Measurements from ENCODE around the gene SASH1.

Gene SASH1

DNA sequence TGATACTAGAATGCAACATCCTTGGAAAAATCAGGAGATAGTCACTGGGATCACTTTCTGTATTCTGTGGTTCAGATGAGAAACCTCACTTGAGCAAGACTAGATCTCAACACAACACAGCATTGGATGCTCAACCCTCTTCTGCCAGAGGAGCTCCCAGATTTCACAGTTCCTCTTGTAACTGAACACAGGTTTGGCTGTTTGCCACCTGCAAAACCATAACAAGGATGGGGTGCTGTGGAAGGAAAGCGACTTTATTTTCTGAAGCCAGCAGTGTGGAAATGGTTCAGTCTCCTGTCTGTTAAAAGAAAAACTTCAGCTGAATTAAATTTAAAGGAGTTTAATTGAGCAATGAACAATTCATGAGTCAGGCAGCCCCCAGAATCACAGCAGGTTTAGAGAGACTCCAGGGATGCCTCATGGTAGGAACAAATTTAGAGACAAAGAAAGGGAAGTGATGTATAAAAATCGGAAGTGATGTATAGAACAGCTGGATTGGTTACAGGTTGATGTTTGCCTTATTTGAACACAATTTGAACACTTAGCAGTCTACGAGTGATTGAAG lies 254.3 kb downstream of the SASH1 start:
- TF ChIP-seq, protein P1, sequence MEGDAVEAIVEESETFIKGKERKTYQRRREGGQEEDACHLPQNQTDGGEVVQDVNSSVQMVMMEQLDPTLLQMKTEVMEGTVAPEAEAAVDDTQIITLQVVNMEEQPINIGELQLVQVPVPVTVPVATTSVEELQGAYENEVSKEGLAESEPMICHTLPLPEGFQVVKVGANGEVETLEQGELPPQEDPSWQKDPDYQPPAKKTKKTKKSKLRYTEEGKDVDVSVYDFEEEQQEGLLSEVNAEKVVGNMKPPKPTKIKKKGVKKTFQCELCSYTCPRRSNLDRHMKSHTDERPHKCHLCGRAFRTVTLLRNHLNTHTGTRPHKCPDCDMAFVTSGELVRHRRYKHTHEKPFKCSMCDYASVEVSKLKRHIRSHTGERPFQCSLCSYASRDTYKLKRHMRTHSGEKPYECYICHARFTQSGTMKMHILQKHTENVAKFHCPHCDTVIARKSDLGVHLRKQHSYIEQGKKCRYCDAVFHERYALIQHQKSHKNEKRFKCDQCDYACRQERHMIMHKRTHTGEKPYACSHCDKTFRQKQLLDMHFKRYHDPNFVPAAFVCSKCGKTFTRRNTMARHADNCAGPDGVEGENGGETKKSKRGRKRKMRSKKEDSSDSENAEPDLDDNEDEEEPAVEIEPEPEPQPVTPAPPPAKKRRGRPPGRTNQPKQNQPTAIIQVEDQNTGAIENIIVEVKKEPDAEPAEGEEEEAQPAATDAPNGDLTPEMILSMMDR (IDR thresholded peaks at IDR 0.05) = no peak
- intact Hi-C loops (cut with DNase I; ENCODE audit: low total_unique reads) = no loop called here
- Histone ChIP-seq H3K9me3 (no peaks in the 10 kb centered on the region), H3K4me3 (no peak overlapping the region), H3K27ac (no peak overlapping the region), H3K4me1 (peaks cover 0 to 6% (median 2%) of the 10 kb centered on the region in 4 donors), H3K36me3 (no peaks in the 10 kb centered on the region), H3K27me3 (no peaks in the 10 kb centered on the region)
- no peak for DNase-seq

DNA sequence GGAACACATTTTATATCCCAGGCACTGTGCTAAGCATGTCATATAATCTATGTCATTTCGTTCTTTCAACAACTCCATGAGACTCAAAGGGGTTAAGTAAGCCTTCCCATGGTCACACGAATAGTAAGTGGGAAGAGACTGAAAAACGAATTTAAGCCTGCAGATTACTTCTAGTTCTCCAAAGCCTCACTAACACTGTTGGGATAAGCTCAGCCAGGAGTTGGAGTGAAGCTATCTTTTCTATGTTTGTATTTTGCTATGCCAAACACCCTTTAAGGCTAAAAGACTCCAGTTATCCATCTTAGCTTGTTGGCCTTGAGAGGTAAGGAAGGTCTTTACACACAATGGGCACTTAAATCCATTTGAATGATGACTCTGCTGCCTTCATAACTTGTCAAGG lies 256.1 kb downstream of the SASH1 start:
- Histone ChIP-seq H3K4me1 (peaks cover 0 to 6% (median 0%) of the 10 kb centered on the region in 4 donors), H3K36me3 (no peaks in the 10 kb centered on the region), H3K27ac (no peak overlapping the region), H3K9me3 (no peaks in the 10 kb centered on the region), H3K4me3 (no peak overlapping the region), H3K27me3 (no peaks in the 10 kb centered on the region)
- TF ChIP-seq, protein P1 (IDR thresholded peaks at IDR 0.05) = no peak
- DNase-seq = no peak
- intact Hi-C loops (cut with DNase I; ENCODE audit: low total_unique reads) = no loop called here

DNA sequence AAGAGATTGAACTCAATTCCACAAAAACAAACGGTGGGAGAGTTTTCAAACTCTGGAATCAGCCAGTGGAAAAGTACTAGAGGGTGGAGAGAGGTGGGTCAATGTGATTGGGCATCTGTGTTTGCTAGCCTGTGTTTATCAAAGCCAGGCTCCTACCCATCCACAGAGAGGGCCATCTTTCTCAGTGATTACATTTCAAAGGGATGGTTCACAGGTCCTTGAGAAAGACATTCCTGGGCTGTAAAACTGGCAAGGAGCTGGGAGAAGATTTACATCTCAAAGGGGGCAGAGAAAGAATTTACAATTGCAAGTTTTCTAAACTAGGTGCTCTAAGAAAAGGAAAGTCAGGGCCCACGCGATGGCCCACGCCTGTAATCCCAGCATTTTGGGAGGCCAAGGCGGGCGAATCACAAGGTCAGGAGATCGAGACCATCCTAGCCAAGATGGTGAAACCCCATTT lies 257.4 kb downstream of the SASH1 start:
- Histone ChIP-seq H3K4me3 (no peak overlapping the region), H3K27ac (no peak overlapping the region), H3K36me3 (no peaks in the 10 kb centered on the region), H3K27me3 (no peaks in the 10 kb centered on the region), H3K4me1 (peaks cover 0 to 6% (median 0%) of the 10 kb centered on the region in 4 donors), H3K9me3 (no peaks in the 10 kb centered on the region)
- TF ChIP-seq, protein P1 (IDR thresholded peaks at IDR 0.05) = no peak
- intact Hi-C loops (cut with DNase I; ENCODE audit: low total_unique reads) = no loop called here
- no peak for DNase-seq

Data from tibial artery (tissue), 4 donors.